Inflammatory macrophage treated with lipopolysaccharide for 1 hour (primary cell): ENCODE results near the gene MLLT10.
A peak's percentile ranks its signal among the peaks of the same experiment; 100 is the strongest.
"Not testable (repeated sequence)": the region's sequence is repeated elsewhere in the genome, so short reads cannot be mapped to it uniquely, and the experiment has no call there.

Experiments
- DNase-seq, 2 donors: peaks; one replicate each; pipeline ENCODE4 v3.0.0-alpha.2; 2020 to 2022

The MLLT10 gene

DNA sequence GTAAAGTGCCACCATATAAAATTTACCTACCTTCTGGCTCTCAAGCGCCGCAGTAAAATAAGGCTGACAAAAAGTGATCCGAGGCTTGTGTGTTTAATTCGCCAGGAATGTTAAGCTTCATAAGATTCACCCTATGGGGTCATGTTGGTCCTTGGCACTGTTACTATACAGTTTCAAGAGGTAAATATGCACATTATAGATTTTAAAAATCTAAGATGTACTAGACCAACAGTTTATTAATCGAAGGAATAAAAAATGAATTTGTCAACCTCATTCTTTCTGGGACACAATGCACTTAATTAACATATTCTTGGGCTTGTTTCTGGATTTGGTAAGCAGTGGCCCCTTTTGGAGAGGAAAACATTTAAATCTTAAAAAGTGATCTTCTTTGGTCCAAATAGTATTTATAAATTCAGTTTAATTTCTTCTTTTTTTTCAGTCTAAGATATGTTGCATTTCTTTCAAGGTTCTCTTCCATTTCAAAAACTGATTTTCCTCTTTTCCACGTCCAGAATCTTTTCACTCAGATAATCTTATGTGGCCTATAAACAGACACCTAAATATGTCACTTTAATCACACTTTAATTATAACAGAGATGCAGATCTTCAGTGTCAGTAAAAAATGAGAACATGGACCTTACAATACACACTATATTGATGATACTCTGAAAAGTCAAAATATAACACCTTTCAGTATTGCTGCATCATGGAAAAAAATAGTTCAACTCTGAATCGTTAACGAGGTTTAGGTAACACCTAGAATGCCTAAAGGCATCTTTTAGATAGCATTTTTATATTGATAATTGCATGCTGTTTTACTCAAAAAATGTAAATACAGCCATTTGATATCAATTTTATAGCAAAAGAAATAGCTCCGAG is 4.8 kb upstream of the MLLT10 start:
- DNase-seq, result no peak

DNA sequence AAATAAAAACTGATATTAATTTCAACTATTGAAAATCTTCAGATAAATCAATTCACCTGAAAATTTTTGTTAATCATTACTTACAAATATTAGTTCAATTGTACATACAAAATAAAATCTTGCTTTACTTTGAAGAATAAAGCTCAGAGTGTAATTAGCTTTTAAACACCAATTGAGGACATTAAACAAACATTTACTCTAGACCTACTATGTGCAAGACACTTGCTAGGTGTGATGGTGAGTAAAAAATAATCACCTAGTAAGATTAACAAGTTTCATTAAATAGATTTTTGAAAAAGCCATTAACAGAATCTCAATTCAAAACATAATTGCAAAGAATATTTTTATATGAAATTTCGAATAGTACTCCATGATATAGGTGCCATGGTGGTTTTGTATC is 3.9 kb upstream of the MLLT10 start:
- no peak for DNase-seq

DNA sequence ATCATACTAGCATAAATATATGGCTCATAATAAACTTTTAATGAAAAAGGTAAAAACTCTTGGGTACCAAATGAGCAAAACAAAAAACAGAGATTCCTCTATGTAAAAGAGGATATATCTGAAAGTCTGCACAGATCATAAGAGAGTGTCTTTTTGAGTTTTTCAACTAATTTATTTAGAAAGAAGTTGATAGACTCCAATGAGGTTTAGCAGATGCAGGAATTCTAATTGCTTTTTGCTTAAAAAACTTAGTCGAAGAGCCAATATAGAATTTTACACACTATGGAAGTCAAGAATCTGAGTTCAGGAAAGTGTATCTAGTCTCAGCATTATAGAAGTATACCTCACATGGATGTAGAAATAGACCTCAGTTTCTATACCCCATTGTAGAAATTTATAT is 3.4 kb upstream of the MLLT10 start:
- no peak for DNase-seq

DNA sequence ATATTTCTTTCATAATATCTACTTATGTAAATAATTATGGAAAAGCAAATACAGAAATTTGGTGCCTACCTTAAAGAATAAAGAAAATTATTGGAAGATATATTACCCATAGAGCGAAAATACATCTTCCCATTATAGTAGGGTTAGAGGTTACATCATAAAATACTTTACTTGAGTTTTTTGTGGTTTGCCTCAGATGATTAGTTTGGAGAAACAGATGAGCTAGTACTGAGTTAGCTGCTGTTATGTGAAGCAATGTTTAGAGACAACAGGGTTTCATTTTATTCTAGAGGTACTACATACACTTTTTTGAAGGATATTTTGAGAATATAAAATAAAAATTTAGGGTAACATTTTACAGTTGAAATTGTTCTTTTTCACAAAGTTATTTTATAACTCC is 2.9 kb upstream of the MLLT10 start:
- peak in 1 of 2 donors; percentile 38 for DNase-seq

DNA sequence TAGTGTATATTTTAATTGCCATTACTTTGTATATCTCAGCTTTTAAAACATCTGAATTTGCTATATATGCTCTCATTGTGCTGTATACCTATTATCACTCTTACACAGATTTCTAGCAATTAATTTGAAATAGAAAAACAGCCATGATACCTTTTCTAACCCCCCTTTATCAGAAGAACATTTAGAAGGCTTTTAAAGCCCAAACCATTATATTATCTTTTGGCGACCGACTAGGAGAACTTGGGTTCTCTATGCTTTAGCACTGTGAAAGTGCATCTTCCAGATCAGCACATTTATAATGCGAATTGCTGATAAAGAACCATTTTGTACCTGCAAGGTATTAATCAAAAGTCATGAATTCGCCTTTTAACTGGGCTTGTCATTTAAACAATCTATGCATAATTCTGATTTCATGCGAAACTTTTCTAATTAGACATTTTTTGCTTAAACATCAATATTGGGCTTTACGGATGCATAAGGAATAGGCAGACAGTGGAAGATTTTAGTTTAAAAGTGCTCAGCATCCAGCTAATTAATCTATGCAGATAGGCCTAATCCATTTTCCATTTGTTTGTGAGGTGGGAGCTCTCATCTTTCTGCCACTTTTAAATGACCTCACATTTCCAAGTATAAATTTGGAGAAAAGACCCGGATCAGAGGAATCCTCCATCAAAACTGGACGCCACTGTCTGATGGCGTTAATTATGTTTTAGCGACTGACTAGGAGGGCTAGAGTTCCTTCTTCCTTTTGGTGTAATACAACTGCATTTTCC is 1.2 kb upstream of the MLLT10 start:
- no peak for DNase-seq

DNA sequence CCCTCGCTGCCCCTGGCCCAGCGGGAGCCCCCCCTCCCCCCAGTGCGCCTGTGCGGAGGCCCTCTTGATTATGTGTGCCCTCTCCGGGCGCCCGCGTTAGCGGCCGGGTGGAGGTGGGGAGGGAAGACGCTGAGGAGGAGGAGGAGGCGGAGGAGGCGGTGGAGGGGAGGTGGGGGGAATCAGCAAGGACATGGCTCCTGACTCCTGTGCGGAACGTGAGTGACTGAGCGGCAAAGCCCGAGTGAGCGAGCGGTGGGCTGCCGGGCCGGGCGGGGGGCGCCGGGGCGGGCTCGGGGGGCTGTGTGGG is 201 bp downstream of the MLLT10 start:
- DNase-seq, result no peak

DNA sequence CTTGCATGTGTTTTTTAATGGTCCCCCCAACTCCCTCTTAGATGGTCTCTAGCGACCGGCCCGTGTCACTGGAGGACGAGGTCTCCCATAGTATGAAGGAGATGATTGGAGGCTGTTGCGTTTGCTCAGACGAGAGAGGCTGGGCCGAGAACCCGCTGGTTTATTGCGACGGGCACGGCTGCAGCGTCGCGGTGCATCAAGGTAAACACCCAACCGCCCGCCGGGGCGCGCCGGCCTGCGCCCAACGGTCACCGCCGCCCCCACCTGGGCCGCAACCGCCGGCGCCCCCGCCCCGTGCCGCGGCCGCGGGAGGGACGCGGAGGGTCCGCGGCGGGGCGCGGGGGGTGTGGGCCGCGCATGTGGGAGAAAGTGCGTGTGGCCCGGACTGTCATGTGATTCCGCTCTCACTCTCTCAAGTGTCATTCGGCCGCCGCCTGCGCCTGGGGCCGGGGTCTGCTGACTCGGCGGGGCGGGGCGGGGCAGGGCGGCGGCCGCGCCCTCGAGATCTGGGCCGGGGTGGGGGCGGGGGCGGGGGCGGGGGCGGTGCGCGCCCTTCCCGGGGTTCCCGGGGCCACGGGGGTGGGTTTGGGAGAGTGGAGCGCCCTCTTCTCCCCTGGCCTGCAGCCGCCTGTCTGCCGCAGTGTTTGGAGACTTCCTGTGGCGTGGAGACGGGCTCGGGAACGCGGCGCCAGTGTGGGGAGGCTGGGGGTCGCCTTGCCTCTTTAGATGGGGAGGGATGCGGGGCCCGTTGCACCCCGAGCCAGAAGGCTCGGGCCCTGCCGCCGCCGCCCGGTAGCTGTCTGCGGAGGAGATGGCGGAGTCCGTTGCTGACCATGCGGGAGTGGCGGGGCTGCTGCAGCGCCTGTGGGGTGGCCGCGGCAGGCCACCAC is 817 bp downstream of the MLLT10 start:
- peak in 1 of 2 donors; percentile 41 for DNase-seq

DNA sequence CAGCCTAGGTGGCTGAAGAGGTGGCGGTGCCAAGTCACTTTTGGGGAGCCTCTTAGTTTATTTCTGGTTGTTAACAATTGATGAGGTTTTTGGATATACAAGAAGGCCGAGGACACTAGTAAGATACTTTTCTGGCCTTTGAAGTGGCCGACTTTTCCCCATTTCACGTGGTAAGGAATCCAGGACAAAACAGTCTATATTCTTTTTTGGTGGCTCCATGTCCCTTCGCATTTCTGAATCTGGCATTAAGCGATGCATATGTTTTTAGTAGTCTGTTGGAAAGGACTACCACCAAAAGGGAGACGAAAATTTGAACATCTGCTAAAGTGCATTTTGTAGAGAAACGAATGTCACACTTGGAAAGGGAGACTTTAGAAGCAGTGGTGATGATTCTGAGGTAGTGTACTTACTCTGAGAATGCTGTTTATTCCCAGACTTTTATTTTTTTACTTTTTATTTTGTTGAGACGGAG is 1.5 kb downstream of the MLLT10 start:
- DNase-seq, result no peak

DNA sequence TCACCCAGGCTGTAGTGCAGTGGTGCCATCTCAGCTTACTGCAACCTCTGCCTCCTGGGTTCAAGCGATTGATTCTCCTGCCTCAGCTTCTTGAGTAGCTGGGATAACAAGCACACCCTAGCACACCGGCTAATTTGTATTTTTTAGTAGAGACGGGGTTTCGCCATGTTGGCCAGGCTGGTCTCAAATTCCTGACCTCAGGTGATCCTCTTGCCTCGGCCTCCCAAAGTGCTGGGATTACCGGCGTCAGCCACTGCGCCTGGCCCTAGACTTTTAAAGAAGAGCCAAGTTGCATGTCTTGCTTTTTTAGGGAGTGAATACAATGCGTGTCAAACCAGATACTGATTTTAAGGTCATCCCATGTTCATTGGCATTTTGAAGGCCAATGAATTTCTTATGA is 1.9 kb downstream of the MLLT10 start:
- DNase-seq, result not testable (repeated sequence)

DNA sequence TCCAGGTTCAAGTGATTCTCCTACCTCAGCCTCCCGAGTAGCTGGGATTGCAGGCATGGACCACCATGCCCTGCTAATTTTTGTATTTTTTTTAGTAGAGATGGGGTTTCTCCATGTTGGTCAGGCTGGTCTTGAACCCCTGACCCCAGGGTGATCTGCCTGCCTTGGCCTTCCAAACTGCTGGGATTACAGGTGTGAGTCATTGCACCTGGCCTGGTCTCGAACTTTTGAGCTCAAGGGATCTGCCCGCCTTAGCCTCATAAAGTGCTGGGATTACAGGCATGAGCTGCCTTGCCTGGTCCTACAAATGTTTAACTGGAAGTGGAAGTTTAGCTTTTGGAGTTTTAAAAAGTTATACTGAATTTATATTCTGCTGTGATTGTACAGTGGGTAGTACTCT is 2.8 kb downstream of the MLLT10 start:
- DNase-seq, result no peak

DNA sequence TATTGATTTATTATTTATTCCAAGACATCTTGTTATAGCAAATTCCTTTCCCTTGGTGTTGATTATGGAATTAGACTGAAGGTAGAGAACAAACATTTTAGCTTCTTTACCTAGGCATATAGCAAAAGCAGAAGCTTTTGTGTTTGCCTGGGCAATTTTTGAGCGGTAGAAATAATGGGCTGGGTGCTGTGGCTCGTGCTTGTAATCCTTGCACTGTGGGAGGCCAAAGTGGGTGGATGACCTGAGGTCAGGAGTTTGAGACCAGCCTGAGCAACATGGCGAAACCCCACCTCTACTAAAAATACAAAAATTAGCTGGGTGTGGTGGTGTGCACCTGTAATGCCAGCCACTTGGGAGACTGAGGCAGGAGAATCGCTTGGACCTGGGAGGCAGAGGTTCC is 6.7 kb downstream of the MLLT10 start:
- DNase-seq, result not testable (repeated sequence)

DNA sequence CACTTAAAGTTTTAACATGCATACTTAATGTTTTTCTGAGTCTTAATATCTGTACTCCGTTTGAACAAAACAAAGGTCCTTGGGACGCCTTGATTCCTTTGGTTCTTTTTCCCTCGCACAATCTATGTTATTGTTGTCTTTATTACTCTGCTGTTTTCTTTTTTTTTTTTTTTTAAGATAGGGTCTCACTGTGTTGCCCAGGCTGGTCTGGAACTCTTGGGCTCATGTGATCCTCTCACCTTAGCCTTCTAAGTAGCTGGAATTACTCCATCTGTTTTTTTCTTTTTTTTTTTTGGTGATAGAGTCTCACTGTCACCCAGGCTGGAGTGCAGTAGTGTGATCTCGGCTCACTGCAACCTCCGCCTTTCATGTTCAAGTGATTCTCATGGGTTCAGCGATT is 13.2 kb downstream of the MLLT10 start:
- DNase-seq, result no peak

DNA sequence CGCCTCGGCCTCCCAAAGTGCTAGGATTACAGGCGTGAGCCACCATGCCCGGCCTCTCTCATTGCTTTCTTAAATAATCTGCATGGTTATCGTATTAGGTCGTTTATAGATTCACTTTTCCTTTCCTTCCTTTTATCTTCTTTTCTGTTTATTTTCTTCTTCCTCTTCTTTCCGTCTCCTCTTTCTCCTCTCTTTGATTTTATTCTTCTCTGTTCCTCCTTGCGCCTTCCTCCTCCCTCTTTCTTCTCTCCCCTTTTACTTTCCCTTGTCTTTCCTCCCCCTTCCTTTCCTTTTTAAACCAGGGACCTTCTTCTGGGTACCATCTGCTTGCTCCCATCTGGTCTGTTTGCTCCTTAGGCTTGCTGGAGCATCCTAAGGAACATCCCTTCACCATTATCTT is 18.6 kb downstream of the MLLT10 start:
- no peak for DNase-seq

DNA sequence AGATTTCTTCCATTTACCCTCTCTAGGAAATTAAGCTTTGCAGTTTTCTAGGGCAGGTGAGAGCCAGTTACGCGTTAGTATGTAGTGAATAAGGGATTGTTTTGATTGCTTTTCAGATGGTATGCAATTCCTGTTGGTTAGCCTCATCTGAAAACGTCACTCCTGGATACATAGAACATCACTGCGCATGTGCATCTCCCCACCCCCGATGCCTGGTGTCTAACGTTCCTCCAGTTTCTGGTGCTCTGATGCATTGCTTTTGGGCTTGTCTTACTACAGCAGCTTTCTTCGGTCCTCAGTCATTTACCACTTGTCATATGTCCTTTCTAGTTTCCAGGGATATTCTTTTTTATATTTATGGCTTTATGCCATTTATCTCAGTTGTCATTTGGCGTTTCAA is 22.5 kb downstream of the MLLT10 start:
- no peak for DNase-seq

DNA sequence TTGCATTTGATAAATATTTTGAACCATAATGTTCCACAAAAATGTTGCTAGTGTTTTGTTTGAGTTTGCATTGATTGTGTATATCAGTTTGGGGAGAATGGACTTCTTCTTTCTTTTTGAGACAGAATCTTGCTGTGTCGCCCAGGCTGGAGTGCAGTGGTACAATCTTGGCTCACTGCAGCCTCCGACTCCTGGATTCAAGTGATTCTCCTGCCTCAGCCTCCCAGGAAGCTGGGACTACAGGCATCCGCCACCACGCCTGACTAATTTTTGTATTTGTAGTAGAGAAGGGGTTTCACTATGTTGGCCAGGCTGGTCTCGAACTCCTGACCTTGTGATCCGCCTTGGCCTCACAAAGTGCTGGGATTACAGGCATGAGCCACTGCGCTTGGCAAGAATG is 25.0 kb downstream of the MLLT10 start:
- DNase-seq, result not testable (repeated sequence)

DNA sequence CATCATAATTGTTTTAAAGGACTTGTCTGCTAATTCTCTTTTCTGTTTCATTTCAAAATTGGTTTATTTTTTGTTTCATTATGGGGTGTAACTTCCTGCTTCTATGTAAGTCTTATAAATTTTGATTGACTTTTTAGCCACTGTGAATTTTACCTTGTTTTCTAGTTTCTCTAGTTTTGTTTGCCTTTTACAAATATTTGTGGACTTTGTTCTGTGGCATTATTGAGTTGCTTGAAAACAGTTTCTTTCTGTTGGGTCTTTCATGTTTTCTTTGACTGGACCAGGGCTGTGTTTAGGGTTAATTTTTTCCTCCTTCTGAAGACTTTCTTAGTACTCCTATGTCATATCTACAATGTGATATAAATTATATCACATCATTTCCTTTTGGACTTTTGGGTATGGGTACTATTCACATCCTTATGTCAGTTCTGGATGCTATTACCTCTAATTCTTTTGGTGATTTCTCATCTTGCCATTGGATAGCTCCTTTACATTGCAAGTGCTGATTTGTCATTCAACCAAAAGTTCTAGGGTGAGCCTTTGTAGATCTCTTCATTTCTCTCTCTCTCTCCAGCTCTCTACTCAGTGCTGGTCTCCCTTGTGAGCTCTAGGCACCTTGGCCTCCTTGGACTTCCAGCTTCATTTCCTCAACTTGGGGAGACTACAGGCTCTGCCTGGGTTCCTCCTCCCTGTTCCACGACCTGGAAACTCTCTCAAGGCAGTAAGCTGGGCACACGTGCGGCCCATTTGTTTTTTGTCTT is 36.9 kb downstream of the MLLT10 start:
- DNase-seq, result no peak

DNA sequence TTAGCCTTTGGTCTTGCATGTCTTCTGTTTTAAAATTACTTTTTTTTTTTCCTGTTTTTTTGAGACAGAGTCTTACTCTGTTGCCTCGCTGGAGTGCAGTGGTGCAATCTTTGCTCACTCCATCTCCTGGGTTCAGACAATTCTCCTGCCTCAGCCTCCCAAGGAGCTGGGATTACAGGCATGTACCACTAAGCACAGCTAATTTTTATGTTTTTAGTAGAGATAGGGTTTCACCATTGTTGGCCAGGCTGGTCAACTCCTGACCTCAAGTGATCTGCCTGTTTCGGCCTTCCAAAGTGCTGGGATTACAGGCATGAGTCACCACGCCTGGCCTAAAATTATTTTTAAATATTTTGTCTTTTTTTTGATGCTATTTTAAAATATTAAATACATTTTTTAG is 38.5 kb downstream of the MLLT10 start:
- no peak for DNase-seq

DNA sequence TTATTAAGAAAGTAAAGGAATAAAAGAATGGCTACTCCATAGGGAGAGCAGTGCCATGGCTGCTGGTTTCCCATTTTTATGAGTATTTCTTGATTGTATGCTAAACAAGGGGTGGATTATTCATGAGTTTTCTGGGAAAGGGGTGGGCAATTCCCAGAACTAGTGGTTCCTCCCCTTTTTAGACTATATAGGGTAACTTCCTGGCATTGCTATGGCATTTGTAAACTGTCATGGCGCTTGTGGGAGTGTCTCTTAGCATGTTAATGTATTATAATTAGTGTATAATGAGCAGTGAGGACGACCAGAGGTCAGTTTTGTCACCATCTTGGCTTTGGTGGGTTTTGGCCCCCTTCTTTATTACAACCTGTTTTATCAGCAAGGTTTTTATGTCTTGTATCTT is 40.5 kb downstream of the MLLT10 start:
- DNase-seq, result not testable (repeated sequence)

DNA sequence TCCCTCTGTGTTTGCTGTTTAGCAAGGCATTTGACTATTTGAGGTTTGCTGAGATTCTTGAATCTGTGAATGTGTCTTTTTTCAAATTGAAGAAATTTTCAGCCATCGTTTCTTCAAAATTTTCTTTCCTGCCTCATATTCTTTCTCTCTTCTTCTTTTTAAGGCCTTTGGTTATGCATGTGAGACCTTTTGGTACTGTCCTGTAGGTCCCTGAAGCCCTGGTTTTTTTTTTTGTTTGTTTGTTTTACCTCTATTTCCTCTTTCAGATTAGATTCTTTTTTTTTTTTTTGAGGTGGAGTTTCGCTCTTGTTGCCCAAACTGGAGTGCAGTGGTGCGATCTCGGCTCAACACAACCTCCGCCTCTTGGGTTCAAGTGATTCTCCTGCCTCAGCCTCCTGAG is 45.3 kb downstream of the MLLT10 start:
- DNase-seq, result no peak

DNA sequence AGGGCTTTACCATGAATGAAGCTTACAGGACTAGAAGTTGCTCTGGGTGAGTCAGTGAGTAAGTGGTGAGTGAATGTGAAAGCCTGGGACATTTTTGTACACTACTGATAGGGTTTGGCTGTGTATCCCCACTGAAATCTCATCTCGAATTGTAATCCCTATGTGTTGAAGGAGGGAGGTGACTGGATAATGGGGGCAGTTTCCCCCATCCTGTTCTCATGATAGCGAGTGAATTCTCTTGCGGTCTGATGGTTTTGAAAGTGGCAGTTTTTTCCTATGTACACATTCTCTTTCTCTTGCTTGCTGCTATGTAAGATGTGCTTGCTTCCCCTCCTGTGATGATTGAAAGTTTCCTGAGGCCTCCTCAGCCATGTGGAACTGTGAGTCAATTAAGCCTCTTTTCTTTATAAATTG is 47.4 kb downstream of the MLLT10 start:
- DNase-seq, result not testable (repeated sequence)

DNA sequence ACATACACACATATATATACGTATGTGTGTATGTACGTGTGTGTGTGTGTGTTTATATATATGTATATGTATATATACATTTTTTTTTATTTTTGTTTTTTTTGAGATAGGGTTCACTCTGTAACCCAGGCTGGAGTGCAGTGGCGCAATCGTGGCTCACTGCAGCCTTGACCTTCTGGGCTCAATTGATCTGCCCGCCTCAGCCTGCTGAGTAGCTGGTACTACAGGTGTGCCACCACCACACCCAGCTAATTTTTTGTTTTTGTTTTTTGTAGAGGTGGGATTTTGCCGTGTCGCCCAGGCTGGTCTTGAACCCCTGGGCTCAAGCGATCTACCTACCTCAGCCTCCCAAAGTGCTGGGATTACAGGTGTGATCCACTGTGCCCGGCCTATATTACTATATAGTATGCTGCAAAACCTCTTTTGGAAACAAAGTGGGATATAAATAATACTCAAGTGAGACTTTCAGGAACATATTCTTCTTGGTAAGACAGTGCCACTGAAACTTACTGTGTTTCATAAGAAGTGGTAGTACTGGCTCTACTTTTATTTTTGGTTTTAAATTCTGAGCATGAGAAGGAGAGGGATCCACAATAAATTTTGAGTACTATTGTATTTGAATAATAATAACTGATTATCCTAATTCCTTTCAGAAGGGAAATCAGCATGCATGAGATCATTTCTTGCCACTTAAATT is 51.0 kb downstream of the MLLT10 start:
- DNase-seq, result no peak

DNA sequence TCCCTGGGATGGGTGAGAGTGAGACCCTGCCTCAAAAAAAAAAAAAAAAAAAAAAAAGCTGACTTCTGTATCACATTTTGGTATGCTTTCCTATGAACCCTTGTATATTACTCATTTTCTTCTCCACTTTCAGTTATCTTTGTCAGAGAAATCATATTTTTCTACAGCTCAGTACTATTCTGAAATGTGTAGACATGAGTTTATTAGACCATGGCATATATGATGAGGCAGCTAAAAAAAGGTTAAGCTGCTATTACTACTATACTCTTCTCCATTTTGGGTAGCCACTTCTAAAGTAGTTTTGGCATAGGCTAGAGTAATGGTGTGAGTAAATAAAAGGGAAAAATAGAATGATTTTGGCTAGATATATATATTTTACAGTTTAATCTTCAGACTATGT is 53.4 kb downstream of the MLLT10 start:
- DNase-seq, result no peak
